WI38 (cell line): ENCODE measurements around the gene CHADL.

Experiments
- H3K4me3 ChIP-seq: 2 replicates; pipeline ENCODE4 v1.5.1; 2011; ENCODE audit warnings: low read depth, mild to moderate bottlenecking, control low read depth, low read length
- TF ChIP-seq, protein P1 (sequence below): IDR thresholded peaks from 2 replicates; pipeline ENCODE4 v1.5.1; 2012; ENCODE audit warnings: low read depth, mild to moderate bottlenecking, control low read depth, low read length

The CHADL gene

DNA sequence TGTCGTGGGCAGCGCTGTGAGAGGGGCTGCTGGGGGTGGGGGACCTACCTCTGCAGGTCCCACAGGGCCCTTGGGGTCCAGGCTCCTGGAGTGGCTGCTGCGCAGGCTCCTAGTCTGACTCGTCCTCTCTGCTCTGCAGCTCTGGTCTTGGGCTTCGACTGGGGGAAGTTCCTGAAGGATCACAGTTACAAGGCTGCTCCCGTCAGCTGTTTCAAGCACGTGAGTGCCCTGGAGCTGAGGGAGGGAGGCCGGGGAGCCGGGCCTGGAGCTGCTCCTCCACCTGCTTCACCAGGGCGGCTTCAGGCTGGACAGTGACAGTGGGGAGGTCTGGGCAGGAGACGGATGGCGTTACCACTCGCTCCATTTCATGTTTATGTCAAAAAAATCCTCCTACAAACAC, 23.7 kb downstream of the CHADL start:
- H3K4me3 ChIP-seq: peak overlapping the region; percentile 35

DNA sequence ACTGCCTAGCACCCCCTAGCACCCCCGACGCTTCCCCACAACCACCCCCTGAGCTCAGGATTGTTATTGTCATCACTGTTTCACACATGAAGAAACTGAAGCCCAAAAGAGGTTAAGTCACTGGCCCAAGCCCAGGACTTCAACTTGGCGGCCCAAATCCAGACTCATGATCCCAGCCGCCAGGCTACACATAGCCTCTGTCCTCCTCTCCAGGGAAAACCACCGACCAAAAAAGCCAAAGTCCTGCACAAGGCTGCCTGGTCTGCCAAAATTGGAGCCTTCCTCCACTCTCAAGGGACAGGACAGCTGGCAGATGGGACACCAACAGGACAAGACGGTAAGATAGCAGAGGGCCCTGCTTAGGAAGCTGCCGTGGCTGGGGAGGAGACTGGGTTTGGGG, 24.8 kb downstream of the CHADL start:
- H3K4me3 ChIP-seq: peak overlapping the region; percentile 27
- TF ChIP-seq, protein P1, sequence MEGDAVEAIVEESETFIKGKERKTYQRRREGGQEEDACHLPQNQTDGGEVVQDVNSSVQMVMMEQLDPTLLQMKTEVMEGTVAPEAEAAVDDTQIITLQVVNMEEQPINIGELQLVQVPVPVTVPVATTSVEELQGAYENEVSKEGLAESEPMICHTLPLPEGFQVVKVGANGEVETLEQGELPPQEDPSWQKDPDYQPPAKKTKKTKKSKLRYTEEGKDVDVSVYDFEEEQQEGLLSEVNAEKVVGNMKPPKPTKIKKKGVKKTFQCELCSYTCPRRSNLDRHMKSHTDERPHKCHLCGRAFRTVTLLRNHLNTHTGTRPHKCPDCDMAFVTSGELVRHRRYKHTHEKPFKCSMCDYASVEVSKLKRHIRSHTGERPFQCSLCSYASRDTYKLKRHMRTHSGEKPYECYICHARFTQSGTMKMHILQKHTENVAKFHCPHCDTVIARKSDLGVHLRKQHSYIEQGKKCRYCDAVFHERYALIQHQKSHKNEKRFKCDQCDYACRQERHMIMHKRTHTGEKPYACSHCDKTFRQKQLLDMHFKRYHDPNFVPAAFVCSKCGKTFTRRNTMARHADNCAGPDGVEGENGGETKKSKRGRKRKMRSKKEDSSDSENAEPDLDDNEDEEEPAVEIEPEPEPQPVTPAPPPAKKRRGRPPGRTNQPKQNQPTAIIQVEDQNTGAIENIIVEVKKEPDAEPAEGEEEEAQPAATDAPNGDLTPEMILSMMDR: no peak

More for the DNA sequence above, 23.7 kb downstream of the CHADL start:
- TF ChIP-seq, protein P1: no peak

DNA sequence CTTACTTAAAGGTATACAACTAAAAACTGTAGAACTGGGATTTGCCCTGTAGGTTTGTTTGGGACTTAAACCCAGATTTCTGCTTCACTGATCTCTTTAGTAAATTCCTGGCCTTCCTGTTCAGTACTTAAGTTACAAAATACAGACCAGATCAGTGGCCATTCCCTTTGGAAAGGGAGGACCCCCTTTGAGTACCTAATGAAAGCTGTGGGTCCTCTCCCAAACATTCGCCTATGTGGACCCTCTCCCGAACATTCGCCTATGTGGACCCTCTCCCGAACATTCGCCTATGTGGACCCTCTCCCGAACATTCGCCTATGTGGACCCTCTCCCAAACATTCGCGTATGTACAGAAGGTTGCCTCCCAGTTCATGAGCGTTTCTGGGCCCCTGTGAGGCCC, 25.3 kb downstream of the CHADL start:
- TF ChIP-seq, protein P1: no peak
- H3K4me3 ChIP-seq: no peak overlapping the region

DNA sequence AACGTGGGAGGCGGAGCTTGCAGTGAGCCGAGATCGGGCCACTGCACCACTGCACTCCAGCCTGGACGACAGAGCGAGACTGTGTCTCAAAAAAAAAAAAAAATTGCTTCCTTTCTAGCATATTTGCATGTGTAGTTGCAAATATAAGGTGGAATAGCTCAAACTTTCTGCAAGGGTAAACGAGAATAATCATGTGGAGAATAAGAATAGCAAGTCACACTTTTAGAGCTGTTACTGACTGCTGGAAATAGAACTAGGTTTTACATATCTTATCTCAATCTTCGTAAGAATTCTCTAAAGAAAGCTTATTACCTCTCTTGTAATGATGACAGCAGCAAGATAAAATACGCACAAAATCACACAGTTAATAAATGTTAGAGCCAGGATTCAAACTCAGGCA, 34.0 kb downstream of the CHADL start:
- TF ChIP-seq, protein P1: no peak

DNA sequence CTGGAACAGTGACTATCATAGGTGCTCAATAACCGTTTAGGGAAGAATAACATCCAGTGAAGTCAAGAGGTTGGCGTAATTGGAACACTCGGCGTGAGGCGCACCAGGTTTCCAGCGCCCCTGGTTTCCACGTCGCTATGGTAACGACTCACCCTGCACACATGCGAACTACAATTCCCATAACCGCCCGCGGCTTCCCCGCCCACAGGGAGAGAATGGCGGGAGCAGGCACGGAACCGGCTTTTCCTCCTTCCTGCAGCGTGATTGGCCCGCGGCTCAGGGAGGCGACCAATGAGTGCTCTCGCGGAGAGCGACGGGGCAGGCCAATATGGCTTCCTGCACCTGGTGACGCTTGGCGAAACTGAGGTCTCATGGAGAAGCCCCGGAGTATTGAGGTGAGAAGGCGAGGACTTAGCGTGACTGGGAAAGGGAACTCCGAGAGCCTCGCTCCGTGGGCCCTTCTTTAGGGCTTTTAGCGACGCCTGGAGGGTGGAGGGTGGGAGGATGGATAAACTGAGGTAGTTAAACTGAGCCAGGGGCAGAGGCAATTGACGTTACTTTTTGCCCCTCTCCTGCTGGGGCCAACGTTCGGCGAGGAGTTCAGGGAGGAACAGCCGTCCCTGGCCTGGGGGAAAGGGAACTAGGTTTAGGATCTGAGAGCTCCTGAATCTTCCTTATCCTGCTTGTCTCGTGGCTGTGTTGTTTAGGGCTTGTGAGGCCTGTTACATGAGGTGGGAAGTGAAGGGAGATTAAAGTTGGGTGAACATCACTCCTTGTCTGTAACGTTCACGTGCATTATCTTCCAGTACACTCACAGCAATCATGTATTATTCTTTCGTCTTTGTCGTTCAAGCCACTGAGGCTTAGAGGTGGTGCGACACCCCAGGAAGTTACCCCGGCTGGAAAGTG, 35.5 kb downstream of the CHADL start, which contains the start of gene L3MBTL2:
TSS of gene L3MBTL2 (plus strand) at position 321 of the 909 bp plus-strand sequence. CDS start at position 372, 51 bp downstream.
- H3K4me3 ChIP-seq: peak within 1 kb of the TSS; percentile 96
- TF ChIP-seq, protein P1: no peak

More for the DNA sequence above, 34.0 kb downstream of the CHADL start:
- no peak overlapping the region for H3K4me3 ChIP-seq

DNA sequence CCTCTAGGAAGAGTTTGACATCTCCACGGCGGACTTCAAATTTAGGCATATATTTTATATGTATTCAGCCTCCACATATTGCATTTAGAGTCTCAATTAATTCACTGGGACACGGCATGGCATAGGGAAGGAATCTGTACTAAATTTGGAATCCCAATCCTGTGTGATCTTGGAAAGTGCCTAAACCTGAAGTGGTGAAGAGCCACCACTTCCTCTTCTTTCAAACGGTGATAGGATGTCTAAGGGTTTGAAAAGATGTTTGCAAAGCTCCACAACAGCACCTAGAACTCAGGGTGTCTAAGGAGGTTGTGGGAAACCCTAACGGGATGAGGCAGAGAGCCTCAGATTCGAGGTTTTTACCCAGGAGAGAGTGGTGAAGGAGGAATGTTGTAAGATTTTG, 36.7 kb downstream of the CHADL start:
- no peak overlapping the region for H3K4me3 ChIP-seq
- TF ChIP-seq, protein P1: no peak

DNA sequence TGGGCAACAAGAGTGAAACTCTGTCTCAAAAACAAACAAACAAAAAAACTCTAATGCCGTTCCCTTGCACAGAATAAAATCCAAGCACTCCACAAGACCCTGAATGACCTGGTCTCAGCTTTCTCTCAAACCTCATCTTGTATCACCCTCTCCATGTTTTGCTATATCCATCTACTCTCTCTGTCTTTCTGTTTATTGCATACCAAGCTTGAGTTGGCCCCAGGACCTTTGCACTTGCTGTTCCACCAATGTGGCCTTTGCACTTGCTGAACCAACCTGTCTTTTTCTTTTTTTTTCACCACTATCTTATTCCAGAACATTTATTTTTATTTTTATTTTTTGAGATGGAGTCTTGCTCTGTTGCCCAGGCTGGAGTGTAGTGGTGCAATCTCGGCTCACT, 37.6 kb downstream of the CHADL start:
- TF ChIP-seq, protein P1: no peak
- no peak overlapping the region for H3K4me3 ChIP-seq
